ENCODE measurements around the gene DDX49.
"Not testable (repeated sequence)": the region's sequence is repeated elsewhere in the genome, so short reads cannot be mapped to it uniquely, and the experiment has no call there.

Gene DDX49

GRCh38 chr19:18895824-18896341 lies 23.6 kb upstream of the DDX49 start, which contains the start of gene CERS1:
CERS1 (minus strand) TSS chr19:18896158; CDS start chr19:18896072, 86 bp downstream.
- peak; percentile 66 for DNase-seq (ENCODE audit: low spot score)

- peak; percentile 56 for DNase-seq (ENCODE audit: low spot score)
Measured at GRCh38 chr19:18896421-18896841, 23.1 kb upstream of the DDX49 start.

GRCh38 chr19:18897094-18898029 lies 22.2 kb upstream of the DDX49 start:
- DNase-seq (ENCODE audit: low spot score): no peak

GRCh38 chr19:18898081-18898606 lies 21.4 kb upstream of the DDX49 start:
- DNase-seq (ENCODE audit: low spot score): no peak

GRCh38 chr19:18898607-18899408 lies 20.7 kb upstream of the DDX49 start:
- DNase-seq (ENCODE audit: low spot score): no peak

- DNase-seq (ENCODE audit: low spot score): no peak
Measured at GRCh38 chr19:18899624-18900560, 19.6 kb upstream of the DDX49 start.

GRCh38 chr19:18900700-18901481 lies 18.6 kb upstream of the DDX49 start:
- no peak for DNase-seq (ENCODE audit: low spot score)

GRCh38 chr19:18901491-18901890 lies 18.0 kb upstream of the DDX49 start:
- no peak for DNase-seq (ENCODE audit: low spot score)

GRCh38 chr19:18902519-18902918 lies 17.0 kb upstream of the DDX49 start:
- not testable (repeated sequence) for DNase-seq (ENCODE audit: low spot score)

- no peak for DNase-seq (ENCODE audit: low spot score)
Measured at GRCh38 chr19:18903156-18904037, 16.1 kb upstream of the DDX49 start.

GRCh38 chr19:18904334-18905057 lies 15.0 kb upstream of the DDX49 start:
- peak; percentile 79 for DNase-seq (ENCODE audit: low spot score)

GRCh38 chr19:18905058-18905456 lies 14.5 kb upstream of the DDX49 start:
- DNase-seq (ENCODE audit: low spot score): no peak

- DNase-seq (ENCODE audit: low spot score): no peak
Measured at GRCh38 chr19:18905513-18906236, 13.8 kb upstream of the DDX49 start.

- peak; percentile 92 for DNase-seq (ENCODE audit: low spot score)
Measured at GRCh38 chr19:18906605-18907519, 12.7 kb upstream of the DDX49 start.

GRCh38 chr19:18908917-18909619 lies 10.4 kb upstream of the DDX49 start:
- DNase-seq (ENCODE audit: low spot score): peak; percentile 54

GRCh38 chr19:18910010-18910409 lies 9.5 kb upstream of the DDX49 start:
- no peak for DNase-seq (ENCODE audit: low spot score)
